GM23338 (cell line): ENCODE measurements around the gene SIMC1. TPM values are rescaled to one million over a fixed set of nuclear protein-coding genes. Genes with fewer than 3 reads are reported as not detected.

Source experiments
- ATAC-seq: fragments of 200-7000 bp; cut with Tn5 transposase; 3 replicates; pipeline ENCODE4 v1.9.1; 2020
- DNase-seq: peaks from one replicate; pipeline ENCODE4 v3.0.0-alpha.2; 2015; ENCODE audit warnings: low spot score
- H2AFZ ChIP-seq: fragments of 200-600 bp; sonication (generic); 2 replicates; pipeline ENCODE4 v1.8.0; 2016; ENCODE audit warnings: antibody characterized with exemption, mild to moderate bottlenecking, moderate library complexity
- H3F3A ChIP-seq: fragments of 200-600 bp; sonication (generic); replicated peaks from 2 replicates; pipeline ENCODE4 v1.8.0; 2017; ENCODE audit warnings: antibody characterized with exemption, mixed run types, low read depth
- H3K27ac ChIP-seq: fragments of 200-600 bp; sonication (generic); 2 replicates; pipeline ENCODE4 v1.6.1; 2016; ENCODE audit warnings: low read depth
- H3K27me3 ChIP-seq: fragments of 200-600 bp; sonication (generic); 2 replicates; pipeline ENCODE4 v1.8.0; 2016; ENCODE audit warnings: mild to moderate bottlenecking, mixed run types, moderate library complexity; ENCODE audit not compliant: insufficient read depth
- H3K36me3 ChIP-seq: fragments of 200-600 bp; sonication (generic); 2 replicates; pipeline ENCODE4 v1.8.0; 2016; ENCODE audit warnings: mild to moderate bottlenecking; ENCODE audit not compliant: insufficient read depth
- H3K4me1 ChIP-seq: fragments of 200-600 bp; sonication (generic); 2 replicates; pipeline ENCODE4 v1.8.0; 2016; ENCODE audit warnings: mild to moderate bottlenecking, moderate library complexity; ENCODE audit not compliant: insufficient read depth
- H3K4me2 ChIP-seq: fragments of 200-600 bp; sonication (generic); 2 replicates; pipeline ENCODE4 v1.7.1; 2017; ENCODE audit warnings: mixed run types
- H3K4me3 ChIP-seq: fragments of 200-600 bp; sonication (generic); 2 replicates; pipeline ENCODE4 v1.6.1; 2016; ENCODE audit warnings: mixed run types
- H3K79me2 ChIP-seq: fragments of 200-600 bp; sonication (generic); replicated peaks from 2 replicates; pipeline ENCODE4 v1.8.0; 2017; ENCODE audit warnings: mild to moderate bottlenecking; ENCODE audit not compliant: insufficient read depth
- H3K9me2 ChIP-seq: fragments of 200-600 bp; sonication (generic); 2 replicates; pipeline ENCODE4 v1.8.0; 2017; ENCODE audit not compliant: insufficient read depth
- H4K20me1 ChIP-seq: fragments of 200-600 bp; sonication (generic); replicated peaks from 2 replicates; pipeline ENCODE4 v1.8.0; 2017; ENCODE audit warnings: mild to moderate bottlenecking; ENCODE audit not compliant: insufficient read depth
- H3K27ac Mint-ChIP-seq: 2 replicates; pipeline ENCODE4 v1.8.0; 2020; ENCODE audit warnings: inconsistent platforms, mild to moderate bottlenecking, moderate library complexity, mixed read lengths
- H3K27me3 Mint-ChIP-seq: 3 replicates; pipeline ENCODE4 v1.8.0; 2022; ENCODE audit warnings: low read depth, mild to moderate bottlenecking, moderate library complexity, mixed read lengths, inconsistent platforms; ENCODE audit not compliant: insufficient read depth, poor library complexity
- H3K36me3 Mint-ChIP-seq: 3 replicates; pipeline ENCODE4 v1.8.0; 2021; ENCODE audit warnings: low read depth, mild to moderate bottlenecking, inconsistent platforms, moderate library complexity, mixed read lengths
- H3K4me1 Mint-ChIP-seq: 3 replicates; pipeline ENCODE4 v1.8.0; 2020; ENCODE audit warnings: mild to moderate bottlenecking, inconsistent platforms, mixed read lengths
- H3K4me3 Mint-ChIP-seq: 3 replicates; pipeline ENCODE4 v1.8.0; 2021; ENCODE audit warnings: moderate library complexity, mild to moderate bottlenecking, inconsistent platforms, mixed read lengths
- H3K9me3 Mint-ChIP-seq: 3 replicates; pipeline ENCODE4 v1.8.0; 2020; ENCODE audit warnings: moderate library complexity, mild to moderate bottlenecking, inconsistent platforms, mixed read lengths
- CREB1 ChIP-seq: fragments of 250-450 bp; sonication (Bioruptor Pico); IDR thresholded peaks from 2 replicates; pipeline ENCODE4 v1.5.0; 2020; ENCODE audit warnings: low read depth, mild to moderate bottlenecking, moderate library complexity
- CTCF ChIP-seq, 2 experiments: fragments of 200-600 bp in 1 of 2; sonication (generic) in 1 of 2; conservative IDR thresholded peaks; 2 replicates each; pipeline versions ENCODE4 v1.5.1 to v1.6.1; 2016 to 2017; ENCODE audit warnings: antibody characterized with exemption in 2 of 2, low read depth in 2 of 2, mild to moderate bottlenecking in 2 of 2, moderate library complexity in 1 of 2
- EZH2phosphoT487 ChIP-seq: fragments of 200-600 bp; sonication (generic); IDR thresholded peaks from one replicate; pipeline ENCODE4 v1.8.1; 2018; ENCODE audit warnings: antibody characterized with exemption; ENCODE audit not compliant: unreplicated experiment
- JUNB ChIP-seq: IDR thresholded peaks from one replicate; pipeline ENCODE4 v1.6.1; 2016; ENCODE audit warnings: antibody characterized with exemption; ENCODE audit not compliant: unreplicated experiment
- STAT1 ChIP-seq: IDR thresholded peaks from one replicate; pipeline ENCODE4 v1.6.1; 2016; ENCODE audit warnings: antibody characterized with exemption; ENCODE audit not compliant: unreplicated experiment
- ZNF462 ChIP-seq: fragments of 250-450 bp; sonication (Bioruptor Pico); IDR thresholded peaks from 2 replicates; pipeline ENCODE4 v1.5.0; 2020; ENCODE audit warnings: mild to moderate bottlenecking, moderate library complexity
- polyA plus RNA-seq: library from polyadenylated mRNA; unstranded; fragments of >200 nt; fragmentation: Nextera tagmentation; extraction: Ambion mirVana; gene quantifications from 2 replicates; pipeline ENCODE4 v1.2.1, GENCODE V29; 2016
- total RNA-seq: library from RNA; depleted of rRNA; stranded (reverse); fragments of >200 nt; shearing (Covaris generic); gene quantifications from 2 replicates; pipeline ENCODE4 v1.2.3, GENCODE V29; 2014
- TF ChIP-seq, protein P1 (sequence below): IDR thresholded peaks from one replicate; pipeline ENCODE4 v1.6.1; 2018; ENCODE audit warnings: antibody characterized with exemption; ENCODE audit not compliant: unreplicated experiment
- TF ChIP-seq, protein P2 (sequence below): IDR thresholded peaks from 2 replicates; pipeline ENCODE4 v1.6.1; 2016; ENCODE audit warnings: antibody characterized with exemption

The SIMC1 gene
- total and polyA plus RNA-seq, 2 experiments from 2014 or later = 9.4 to 14.6 TPM

DNA sequence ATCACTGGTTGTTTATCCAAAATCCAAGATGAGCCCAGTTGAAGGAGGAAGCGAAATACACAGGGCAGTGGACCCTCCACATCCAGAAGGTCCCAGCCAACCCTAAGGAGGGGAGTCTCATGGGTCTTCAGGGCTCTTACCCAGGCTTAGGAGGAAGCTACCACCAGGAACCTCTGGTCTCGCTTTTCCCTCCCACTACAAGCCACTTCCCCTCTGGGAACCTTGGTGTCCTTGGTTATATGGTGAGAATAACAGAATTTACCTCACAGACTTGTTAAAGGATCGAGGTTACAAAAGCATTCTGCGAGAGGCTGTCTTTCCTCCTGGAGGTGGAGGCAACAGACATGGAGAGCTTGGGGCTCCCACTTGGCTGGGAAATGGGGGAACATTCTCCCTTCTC, 153.8 kb downstream of the SIMC1 start (continued):
- TF ChIP-seq, protein P1, sequence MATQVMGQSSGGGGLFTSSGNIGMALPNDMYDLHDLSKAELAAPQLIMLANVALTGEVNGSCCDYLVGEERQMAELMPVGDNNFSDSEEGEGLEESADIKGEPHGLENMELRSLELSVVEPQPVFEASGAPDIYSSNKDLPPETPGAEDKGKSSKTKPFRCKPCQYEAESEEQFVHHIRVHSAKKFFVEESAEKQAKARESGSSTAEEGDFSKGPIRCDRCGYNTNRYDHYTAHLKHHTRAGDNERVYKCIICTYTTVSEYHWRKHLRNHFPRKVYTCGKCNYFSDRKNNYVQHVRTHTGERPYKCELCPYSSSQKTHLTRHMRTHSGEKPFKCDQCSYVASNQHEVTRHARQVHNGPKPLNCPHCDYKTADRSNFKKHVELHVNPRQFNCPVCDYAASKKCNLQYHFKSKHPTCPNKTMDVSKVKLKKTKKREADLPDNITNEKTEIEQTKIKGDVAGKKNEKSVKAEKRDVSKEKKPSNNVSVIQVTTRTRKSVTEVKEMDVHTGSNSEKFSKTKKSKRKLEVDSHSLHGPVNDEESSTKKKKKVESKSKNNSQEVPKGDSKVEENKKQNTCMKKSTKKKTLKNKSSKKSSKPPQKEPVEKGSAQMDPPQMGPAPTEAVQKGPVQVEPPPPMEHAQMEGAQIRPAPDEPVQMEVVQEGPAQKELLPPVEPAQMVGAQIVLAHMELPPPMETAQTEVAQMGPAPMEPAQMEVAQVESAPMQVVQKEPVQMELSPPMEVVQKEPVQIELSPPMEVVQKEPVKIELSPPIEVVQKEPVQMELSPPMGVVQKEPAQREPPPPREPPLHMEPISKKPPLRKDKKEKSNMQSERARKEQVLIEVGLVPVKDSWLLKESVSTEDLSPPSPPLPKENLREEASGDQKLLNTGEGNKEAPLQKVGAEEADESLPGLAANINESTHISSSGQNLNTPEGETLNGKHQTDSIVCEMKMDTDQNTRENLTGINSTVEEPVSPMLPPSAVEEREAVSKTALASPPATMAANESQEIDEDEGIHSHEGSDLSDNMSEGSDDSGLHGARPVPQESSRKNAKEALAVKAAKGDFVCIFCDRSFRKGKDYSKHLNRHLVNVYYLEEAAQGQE = no peak
- no peak for TF ChIP-seq JUNB
- no peak for TF ChIP-seq CTCF (conservative IDR thresholded peaks at IDR 0.05; ENCODE audit: low read depth in 2 of 2)
- no peak for TF ChIP-seq CREB1 (CRISPR knock-in tag)
- no peak for TF ChIP-seq EZH2phosphoT487
- TF ChIP-seq, protein P2, sequence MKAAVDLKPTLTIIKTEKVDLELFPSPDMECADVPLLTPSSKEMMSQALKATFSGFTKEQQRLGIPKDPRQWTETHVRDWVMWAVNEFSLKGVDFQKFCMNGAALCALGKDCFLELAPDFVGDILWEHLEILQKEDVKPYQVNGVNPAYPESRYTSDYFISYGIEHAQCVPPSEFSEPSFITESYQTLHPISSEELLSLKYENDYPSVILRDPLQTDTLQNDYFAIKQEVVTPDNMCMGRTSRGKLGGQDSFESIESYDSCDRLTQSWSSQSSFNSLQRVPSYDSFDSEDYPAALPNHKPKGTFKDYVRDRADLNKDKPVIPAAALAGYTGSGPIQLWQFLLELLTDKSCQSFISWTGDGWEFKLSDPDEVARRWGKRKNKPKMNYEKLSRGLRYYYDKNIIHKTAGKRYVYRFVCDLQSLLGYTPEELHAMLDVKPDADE = no peak

DNA sequence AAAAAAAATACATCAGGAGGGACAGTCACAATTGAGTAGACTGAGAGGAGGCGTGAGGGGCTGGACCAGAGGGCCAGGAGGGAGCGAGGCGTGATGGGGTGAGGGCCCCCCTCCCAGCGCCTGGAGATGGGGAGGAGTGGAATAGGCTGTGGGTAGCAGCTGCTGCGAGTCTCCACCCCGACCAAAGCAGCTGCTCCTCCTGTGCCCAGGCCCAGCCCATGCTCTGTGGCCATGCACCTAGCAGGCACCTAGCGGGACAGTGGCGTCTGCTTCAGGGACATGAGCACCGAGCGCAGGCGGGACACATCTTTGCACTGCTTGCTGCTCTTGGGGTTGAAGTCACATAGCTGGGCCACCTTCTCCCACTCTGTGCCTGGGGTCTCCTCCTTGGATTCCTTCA, 154.3 kb downstream of the SIMC1 start:
- ATAC-seq = no peak

More for the DNA sequence above, 154.3 kb downstream of the SIMC1 start:
- no peak for DNase-seq
- no peaks in the 10 kb centered on the region; the same call in 2 of the 3 replicates for H3K9me3 Mint-ChIP-seq
- H3K27me3 Mint-ChIP-seq = peaks cover 16% of the 10 kb centered on the region
- Histone ChIP-seq H2AFZ (no peak overlapping the region), H3K79me2 (peaks cover 8% of the 10 kb centered on the region), H4K20me1 (no peaks in the 10 kb centered on the region), H3F3A (no peaks in the 10 kb centered on the region), H3K9me2 (no peaks in the 10 kb centered on the region), H3K27me3 (no peaks in the 10 kb centered on the region), H3K4me2 (no peak overlapping the region), H3K4me1 (peaks cover under 1% of the 10 kb centered on the region; the same call in 1 of the 2 replicates), H3K4me3 (no peak overlapping the region), H3K36me3 (no peaks in the 10 kb centered on the region), H3K27ac (no peak overlapping the region)
- H3K27ac Mint-ChIP-seq = no peak overlapping the region
- H3K4me1 Mint-ChIP-seq = peaks cover 7% of the 10 kb centered on the region; the same call in 1 of the 3 replicates
- peaks cover 20% of the 10 kb centered on the region for H3K36me3 Mint-ChIP-seq
- no peak overlapping the region for H3K4me3 Mint-ChIP-seq
- TF ChIP-seq CREB1 (CRISPR knock-in tag) (no peak), STAT1 (no peak), EZH2phosphoT487 (no peak), ZNF462 (CRISPR knock-in tag) (no peak)
